PC-3 (cell line): Measurements from ENCODE around the gene PHF19. TPM values are rescaled to one million over a fixed set of nuclear protein-coding genes. Genes with fewer than 3 reads are reported as not detected.

Experiments used
- ATAC-seq: fragments of 200-7000 bp; cut with Tn5 transposase; 2 replicates; pipeline ENCODE4 v1.9.1; 2020; ENCODE audit warnings: mild to moderate bottlenecking, moderate library complexity
- BruUV-seq: library from RNA; stranded (reverse); fragments of 400-500 nt; replicated peaks from 2 replicates; lab custom pipeline; 2021; lab: Mats Ljungman, UMichigan
- CTCF ChIA-PET: fragments of 300-600 bp; sonication (Branson Sonifier 250); formaldehyde crosslinking; loops from one replicate; lab custom pipeline; 2022; ENCODE audit warnings: antibody characterized with exemption; lab: Charles Lee
- POLR2A ChIA-PET: fragments of 300-600 bp; sonication (Branson Sonifier 250); formaldehyde crosslinking; loops from one replicate; lab custom pipeline; 2022; ENCODE audit warnings: antibody characterized with exemption; ENCODE audit not compliant: unreplicated experiment; lab: Charles Lee
- DNase-seq: peaks from one replicate; pipeline ENCODE4 v3.0.0-alpha.2; 2015
- H2AFZ ChIP-seq: fragments of 300-600 bp; sonication (generic); 2 replicates; pipeline ENCODE4 v1.6.0; 2016; ENCODE audit warnings: antibody characterized with exemption, low read length
- H3F3A ChIP-seq: fragments of 300-600 bp; sonication (generic); one replicate; pipeline ENCODE4 v1.6.0; 2017; ENCODE audit warnings: antibody characterized with exemption, low read length, control low read depth, mild to moderate bottlenecking; ENCODE audit not compliant: unreplicated experiment
- H3K27ac ChIP-seq: fragments of 300-600 bp; sonication (generic); 2 replicates; pipeline ENCODE4 v1.5.1; 2016; ENCODE audit warnings: mild to moderate bottlenecking, low read length
- H3K27me3 ChIP-seq: fragments of 300-600 bp; sonication (generic); 2 replicates; pipeline ENCODE4 v1.6.1; 2016; ENCODE audit warnings: low read length, mixed read lengths
- H3K36me3 ChIP-seq: fragments of 300-600 bp; sonication (generic); 2 replicates; pipeline ENCODE4 v1.6.1; 2016; ENCODE audit warnings: low read depth, mixed run types, low read length, mixed read lengths
- H3K4me1 ChIP-seq: fragments of 300-600 bp; sonication (generic); 2 replicates; pipeline ENCODE4 v1.5.1; 2016; ENCODE audit warnings: low read length; ENCODE audit not compliant: insufficient read depth
- H3K4me2 ChIP-seq: fragments of 300-600 bp; sonication (generic); 2 replicates; pipeline ENCODE4 v1.6.0; 2016; ENCODE audit warnings: low read length
- H3K4me3 ChIP-seq: fragments of 300-600 bp; sonication (generic); 2 replicates; pipeline ENCODE4 v1.5.1; 2016; ENCODE audit warnings: mild to moderate bottlenecking, low read length, mixed read lengths
- H3K79me2 ChIP-seq: fragments of 300-600 bp; sonication (generic); 2 replicates; pipeline ENCODE4 v1.6.1; 2017; ENCODE audit warnings: low read length, mixed read lengths
- H3K9ac ChIP-seq: fragments of 300-600 bp; sonication (generic); 2 replicates; pipeline ENCODE4 v1.6.0; 2016; ENCODE audit warnings: mild to moderate bottlenecking, low read length
- H3K9me2 ChIP-seq: fragments of 300-600 bp; sonication (generic); replicated peaks from 2 replicates; pipeline ENCODE4 v1.6.1; 2016; ENCODE audit warnings: mixed run types, low read length, mixed read lengths
- H3K9me3 ChIP-seq: fragments of 300-600 bp; sonication (generic); 2 replicates; pipeline ENCODE4 v1.6.1; 2016; ENCODE audit warnings: low read length, mixed read lengths
- H4K20me1 ChIP-seq: fragments of 300-600 bp; sonication (generic); 2 replicates; pipeline ENCODE4 v1.6.1; 2016; ENCODE audit warnings: low read length, mixed read lengths
- EZH2 ChIP-seq: fragments of 300-600 bp; sonication (generic); IDR thresholded peaks from one replicate; pipeline ENCODE4 v1.6.1; 2017; ENCODE audit warnings: antibody characterized with exemption, mild to moderate bottlenecking, low read length; ENCODE audit not compliant: unreplicated experiment
- EZH2phosphoT487 ChIP-seq: fragments of 300-600 bp; sonication (generic); IDR thresholded peaks from 2 replicates; pipeline ENCODE4 v1.6.1; 2018; ENCODE audit warnings: mild to moderate bottlenecking, antibody characterized with exemption, low read length, borderline replicate concordance
- intact Hi-C: fragments of 100-400 bp; cut with micrococcal nuclease; formaldehyde crosslinking; loops from 2 replicates; pipeline ENCODE4 v1.9.0; 2023
- total RNA-seq: library from RNA; depleted of rRNA; stranded (reverse); fragments of >200 nt; gene quantifications from 2 replicates; pipeline ENCODE4 v1.2.3, GENCODE V29; 2014
- TF ChIP-seq, protein P1 (sequence below): fragments of 300-600 bp; sonication (generic); conservative IDR thresholded peaks from 2 replicates; pipeline ENCODE4 v1.5.1; 2017; ENCODE audit warnings: antibody characterized with exemption, low read depth, mild to moderate bottlenecking, low read length

PHF19 gene
- total RNA-seq, 1 experiment from 2014 or later = 104 TPM

DNA sequence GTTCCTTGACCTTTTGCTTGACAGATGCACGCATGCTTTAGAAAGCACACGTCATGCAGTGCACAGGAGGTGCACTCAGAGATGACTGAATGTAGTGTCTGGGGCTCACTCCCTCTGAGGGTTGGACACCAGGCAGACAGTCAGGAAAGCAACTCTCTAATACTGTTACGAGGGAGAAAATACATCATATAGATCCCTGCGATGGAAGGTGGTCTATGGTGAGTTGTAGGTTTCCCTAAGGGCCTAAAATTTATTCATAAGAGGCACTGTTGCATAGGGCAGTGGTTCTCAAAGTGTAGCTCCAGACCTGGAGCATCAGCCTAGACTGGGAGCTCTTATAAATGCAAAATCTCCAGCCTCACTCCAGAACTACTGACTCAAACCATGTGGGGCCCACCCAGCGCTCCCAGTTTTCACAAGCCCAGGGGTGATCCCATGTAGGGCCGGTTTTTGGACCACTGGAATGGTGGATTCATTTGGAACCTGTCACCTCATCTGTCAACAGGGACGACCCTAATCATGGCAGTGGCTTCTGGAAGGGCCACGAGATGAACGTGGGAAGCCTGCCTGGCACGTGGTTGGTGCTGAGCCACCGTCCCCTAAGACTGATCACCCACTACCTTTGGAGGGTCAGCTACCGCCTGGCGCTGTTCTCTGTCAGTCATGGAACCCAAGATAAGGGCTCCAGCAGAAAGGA lies 16.8 kb upstream of the PHF19 start:
- Histone ChIP-seq H3K4me2 (no peak overlapping the region), H3K9me2 (no peaks in the 10 kb centered on the region), H3K9ac (no peak overlapping the region), H3F3A (no peaks in the 10 kb centered on the region), H3K27ac (no peak overlapping the region), H3K27me3 (no peaks in the 10 kb centered on the region), H3K79me2 (no peaks in the 10 kb centered on the region), H3K36me3 (no peaks in the 10 kb centered on the region), H3K4me1 (peaks cover 21% of the 10 kb centered on the region), H3K9me3 (no peaks in the 10 kb centered on the region), H4K20me1 (no peaks in the 10 kb centered on the region), H3K4me3 (no peak overlapping the region), H2AFZ (no peak overlapping the region)
- no peak for TF ChIP-seq EZH2phosphoT487
- TF ChIP-seq, protein P1, sequence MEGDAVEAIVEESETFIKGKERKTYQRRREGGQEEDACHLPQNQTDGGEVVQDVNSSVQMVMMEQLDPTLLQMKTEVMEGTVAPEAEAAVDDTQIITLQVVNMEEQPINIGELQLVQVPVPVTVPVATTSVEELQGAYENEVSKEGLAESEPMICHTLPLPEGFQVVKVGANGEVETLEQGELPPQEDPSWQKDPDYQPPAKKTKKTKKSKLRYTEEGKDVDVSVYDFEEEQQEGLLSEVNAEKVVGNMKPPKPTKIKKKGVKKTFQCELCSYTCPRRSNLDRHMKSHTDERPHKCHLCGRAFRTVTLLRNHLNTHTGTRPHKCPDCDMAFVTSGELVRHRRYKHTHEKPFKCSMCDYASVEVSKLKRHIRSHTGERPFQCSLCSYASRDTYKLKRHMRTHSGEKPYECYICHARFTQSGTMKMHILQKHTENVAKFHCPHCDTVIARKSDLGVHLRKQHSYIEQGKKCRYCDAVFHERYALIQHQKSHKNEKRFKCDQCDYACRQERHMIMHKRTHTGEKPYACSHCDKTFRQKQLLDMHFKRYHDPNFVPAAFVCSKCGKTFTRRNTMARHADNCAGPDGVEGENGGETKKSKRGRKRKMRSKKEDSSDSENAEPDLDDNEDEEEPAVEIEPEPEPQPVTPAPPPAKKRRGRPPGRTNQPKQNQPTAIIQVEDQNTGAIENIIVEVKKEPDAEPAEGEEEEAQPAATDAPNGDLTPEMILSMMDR = no peak
- no peak for TF ChIP-seq EZH2
- POLR2A ChIA-PET = no interaction called here
- CTCF ChIA-PET = no interaction called here
- DNase-seq (no peak), ATAC-seq (no peak)
- intact Hi-C loops = no loop called here
- no TSS peak for BruUV-seq

DNA sequence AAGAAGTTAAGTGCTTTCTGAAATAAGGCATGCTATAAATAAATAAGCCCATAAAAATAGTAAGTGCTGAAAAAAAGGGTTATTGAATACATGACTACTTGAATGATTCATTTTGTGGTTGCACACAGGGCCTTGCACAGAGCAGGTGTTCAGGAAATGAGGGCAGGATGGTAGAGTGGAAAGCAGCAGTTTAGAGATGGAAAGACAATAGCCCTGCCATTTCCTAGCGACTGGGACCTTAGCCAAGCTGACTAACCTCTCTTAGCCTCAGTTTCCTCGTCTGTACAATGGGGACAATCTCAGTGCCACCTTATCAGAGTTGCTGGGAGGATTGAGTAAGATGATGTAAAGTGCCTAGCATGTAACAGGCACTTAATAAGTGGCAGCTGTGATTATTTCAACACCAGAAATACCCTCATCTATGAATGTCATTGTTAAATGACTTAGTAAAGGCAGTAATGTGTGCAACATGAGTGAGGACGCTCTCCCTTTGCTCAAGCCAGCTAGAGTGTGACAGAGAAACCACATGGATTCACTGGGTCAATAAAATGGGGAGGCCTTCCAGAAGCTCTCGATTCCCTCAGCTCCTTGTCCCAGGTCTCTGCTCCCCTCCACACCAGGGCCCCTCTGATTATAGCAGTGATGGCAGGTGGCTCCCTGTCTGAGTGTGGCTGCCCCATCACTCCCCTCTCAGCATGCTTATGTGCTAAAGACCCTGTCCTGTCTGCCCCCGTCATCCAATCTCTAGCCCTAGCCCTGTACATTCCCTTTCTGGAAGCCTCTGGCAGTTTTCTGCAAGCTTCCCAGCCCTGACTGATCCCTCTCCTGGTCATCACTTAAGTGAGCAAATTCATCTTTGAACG lies 16.0 kb upstream of the PHF19 start:
- H3K27me3 ChIP-seq = no peaks in the 10 kb centered on the region
- no peak overlapping the region for H2AFZ ChIP-seq
- H3K9me3 ChIP-seq = no peaks in the 10 kb centered on the region
- H4K20me1 ChIP-seq = no peaks in the 10 kb centered on the region
- no peak overlapping the region for H3K4me3 ChIP-seq
- H3K27ac ChIP-seq = peak overlapping the region; percentile 63
- TF ChIP-seq, protein P1 = no peak
- TF ChIP-seq EZH2 (no peak), EZH2phosphoT487 (no peak)
- H3K4me2 ChIP-seq = no peak overlapping the region
- no peak overlapping the region for H3K9ac ChIP-seq
- no peaks in the 10 kb centered on the region for H3K9me2 ChIP-seq
- intact Hi-C loops = no loop called here
- DNase-seq (peak; percentile 85), ATAC-seq (peak; percentile 97)
- H3K4me1 ChIP-seq = peaks cover 21% of the 10 kb centered on the region
- POLR2A ChIA-PET = no interaction called here
- CTCF ChIA-PET = no interaction called here
- H3K36me3 ChIP-seq = no peaks in the 10 kb centered on the region
- no peaks in the 10 kb centered on the region for H3K79me2 ChIP-seq
- H3F3A ChIP-seq = no peaks in the 10 kb centered on the region
- no TSS peak for BruUV-seq
